ENCODE data around the gene HMGA1.

The HMGA1 gene

GRCh38 chr6:34218691-34219090 lies 18.0 kb upstream of the HMGA1 start:
- CTCF ChIA-PET: no interaction called here
- POLR2A ChIA-PET (ENCODE audit: low non-redundant PET): no interaction called here
- DNase-seq (ENCODE audit: low spot score): no peak
- TF ChIP-seq CTCF (conservative IDR thresholded peaks at IDR 0.05; ENCODE audit: low read depth): no peak
- H3K27ac ChIP-seq: no peak overlapping the region

GRCh38 chr6:34223381-34223955 lies 13.2 kb upstream of the HMGA1 start:
- no peak for DNase-seq (ENCODE audit: low spot score)
- TF ChIP-seq CTCF (conservative IDR thresholded peaks at IDR 0.05; ENCODE audit: low read depth): no peak
- ChIA-PET POLR2A (ENCODE audit: low non-redundant PET) (interaction anchor here (0.5 to 1.6 kb wide), 3 partner anchors 11 to 18 kb away, joined by 3 to 13 read pairs (median 3); partner anchors contain the start of gene HMGA1), CTCF (interaction anchor here (0.5 to 0.7 kb wide), 2 partner anchors 27 to 740 kb away, joined by 3 to 5 read pairs; no protein-coding TSS in a partner anchor)
- peak overlapping the region; percentile 89 for H3K27ac ChIP-seq

- no peak for TF ChIP-seq CTCF (conservative IDR thresholded peaks at IDR 0.05; ENCODE audit: low read depth)
- peak; percentile 94 for DNase-seq (ENCODE audit: low spot score)
- POLR2A ChIA-PET (ENCODE audit: low non-redundant PET): interaction anchor here (0.5 to 1.6 kb wide), 4 partner anchors 12 to 19 kb away, joined by 3 to 13 read pairs (median 3); partner anchors contain the start of gene HMGA1
- peak overlapping the region; percentile 89 for H3K27ac ChIP-seq
- CTCF ChIA-PET: interaction anchor here (0.7 kb wide), 1 partner anchor 27 kb away, joined by 3 read pairs; no protein-coding TSS in a partner anchor
Observed at GRCh38 chr6:34223956-34224940, 12.4 kb upstream of the HMGA1 start.

GRCh38 chr6:34225551-34225950 lies 11.1 kb upstream of the HMGA1 start:
- no peak for DNase-seq (ENCODE audit: low spot score)
- no peak for TF ChIP-seq CTCF (conservative IDR thresholded peaks at IDR 0.05; ENCODE audit: low read depth)
- H3K27ac ChIP-seq: peak overlapping the region; percentile 72
- CTCF ChIA-PET: no interaction called here
- POLR2A ChIA-PET (ENCODE audit: low non-redundant PET): no interaction called here

- CTCF ChIA-PET: no interaction called here
- POLR2A ChIA-PET (ENCODE audit: low non-redundant PET): interaction anchor here (0.7 kb wide), 1 partner anchor 11 kb away, joined by 3 read pairs; the partner anchor contains the start of gene HMGA1
- H3K27ac ChIP-seq: peak overlapping the region; percentile 72
- TF ChIP-seq CTCF (conservative IDR thresholded peaks at IDR 0.05; ENCODE audit: low read depth): no peak
- DNase-seq (ENCODE audit: low spot score): no peak
Observed at GRCh38 chr6:34226066-34226465, 10.6 kb upstream of the HMGA1 start.
